DOHH2 (cell line): ENCODE data around the gene FEM1B.

ENCODE experiments used
- H3F3A ChIP-seq: fragments of 200-600 bp; sonication (generic), shearing (Covaris generic); 2 replicates; pipeline ENCODE4 v1.6.0; 2016; ENCODE audit warnings: antibody characterized with exemption, mild to moderate bottlenecking; ENCODE audit not compliant: control insufficient read depth, insufficient read depth
- H3K27ac ChIP-seq: fragments of 200-600 bp; sonication (generic); 2 replicates; pipeline ENCODE4 v1.5.1; 2014; ENCODE audit warnings: low read depth, mild to moderate bottlenecking, low read length, moderate library complexity
- H3K27me3 ChIP-seq: fragments of 200-600 bp; sonication (generic); 2 replicates; pipeline ENCODE4 v1.6.1; 2014; ENCODE audit warnings: mild to moderate bottlenecking, low read length, mixed read lengths; ENCODE audit not compliant: control insufficient read depth
- H3K36me3 ChIP-seq: fragments of 200-600 bp; sonication (generic); 2 replicates; pipeline ENCODE4 v1.6.1; 2014; ENCODE audit warnings: mild to moderate bottlenecking, low read length, moderate library complexity, mixed read lengths; ENCODE audit not compliant: control insufficient read depth
- H3K4me1 ChIP-seq: fragments of 200-600 bp; sonication (generic); 2 replicates; pipeline ENCODE4 v1.6.1; 2014; ENCODE audit warnings: mild to moderate bottlenecking, low read length, mixed read lengths; ENCODE audit not compliant: control insufficient read depth
- H3K4me2 ChIP-seq: fragments of 200-600 bp; sonication (generic); 2 replicates; pipeline ENCODE4 v1.6.0; 2014; ENCODE audit warnings: mild to moderate bottlenecking, low read length, moderate library complexity
- H3K4me3 ChIP-seq: fragments of 200-600 bp; sonication (generic); 2 replicates; pipeline ENCODE4 v1.5.1; 2014; ENCODE audit warnings: mild to moderate bottlenecking, low read length, mixed read lengths
- H3K79me2 ChIP-seq: fragments of 200-600 bp; sonication (generic); 2 replicates; pipeline ENCODE4 v1.6.1; 2014; ENCODE audit warnings: mild to moderate bottlenecking, low read length, mixed read lengths; ENCODE audit not compliant: control insufficient read depth
- H3K9me2 ChIP-seq: fragments of 200-600 bp; sonication (generic); replicated peaks from 2 replicates; pipeline ENCODE4 v1.6.1; 2014; ENCODE audit warnings: mild to moderate bottlenecking, low read length, mixed read lengths; ENCODE audit not compliant: control insufficient read depth
- H3K9me3 ChIP-seq: fragments of 200-600 bp; sonication (generic); 2 replicates; pipeline ENCODE4 v1.6.1; 2014; ENCODE audit warnings: antibody characterized with exemption, low read length, mixed read lengths; ENCODE audit not compliant: control insufficient read depth, insufficient read depth
- H4K20me1 ChIP-seq: fragments of 200-600 bp; sonication (generic); 2 replicates; pipeline ENCODE4 v1.6.0; 2014; ENCODE audit warnings: low read depth, mild to moderate bottlenecking, antibody characterized with exemption, low read length, moderate library complexity; ENCODE audit not compliant: control insufficient read depth, insufficient read depth
- EZH2phosphoT487 ChIP-seq: fragments of 200-600 bp; sonication (generic); IDR thresholded peaks from 2 replicates; pipeline ENCODE4 v1.6.1; 2017; ENCODE audit warnings: borderline replicate concordance, mild to moderate bottlenecking, antibody characterized with exemption, low read length, moderate library complexity, mixed read lengths
- TF ChIP-seq, protein P1 (sequence below): fragments of 200-600 bp; sonication (generic); IDR thresholded peaks from one replicate; pipeline ENCODE4 v1.5.1; 2014; ENCODE audit warnings: antibody characterized with exemption, mild to moderate bottlenecking, low read depth, low read length; ENCODE audit not compliant: poor library complexity, severe bottlenecking

The FEM1B gene

DNA sequence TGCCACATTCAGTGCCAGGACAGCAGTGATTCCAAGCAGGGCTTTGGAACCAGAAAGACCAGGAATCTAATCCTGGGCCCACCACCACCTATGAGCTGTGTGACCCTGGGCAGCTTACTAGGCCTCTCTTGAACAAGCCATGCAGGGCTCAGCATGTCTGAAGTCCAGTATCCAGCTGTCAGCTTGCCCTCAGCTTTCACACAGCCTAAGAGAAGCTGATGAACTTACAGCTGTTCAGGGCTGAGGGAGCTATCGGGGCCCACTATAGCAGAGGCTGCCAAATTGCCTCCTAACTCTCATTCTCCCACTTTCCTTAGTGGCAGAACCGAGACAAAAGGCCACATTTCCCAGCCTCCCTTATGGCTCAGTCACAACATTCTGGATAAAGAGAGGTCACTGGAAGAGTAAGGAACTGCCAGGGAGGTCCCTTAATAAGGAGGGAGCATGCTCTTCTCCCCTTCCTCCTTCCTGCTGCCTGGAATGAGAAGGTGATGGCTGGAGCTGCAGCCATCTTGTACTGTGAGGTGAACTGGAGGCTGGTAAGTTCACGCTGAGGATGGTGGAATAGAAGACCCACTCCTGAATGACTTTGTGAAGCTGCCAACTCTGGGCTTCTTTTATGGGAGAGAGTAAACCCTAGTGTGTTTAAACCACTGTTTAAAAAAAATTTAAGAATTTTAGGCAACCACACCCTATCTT lies 34.5 kb downstream of the FEM1B start:
- Histone ChIP-seq H4K20me1 (no peaks in the 10 kb centered on the region), H3K4me1 (no peaks in the 10 kb centered on the region), H3K27ac (no peak overlapping the region), H3F3A (no peaks in the 10 kb centered on the region), H3K36me3 (no peaks in the 10 kb centered on the region), H3K4me2 (no peak overlapping the region), H3K9me2 (no peaks in the 10 kb centered on the region), H3K79me2 (no peaks in the 10 kb centered on the region), H3K4me3 (no peak overlapping the region), H3K9me3 (no peaks in the 10 kb centered on the region), H3K27me3 (peaks cover 7% of the 10 kb centered on the region)
- no peak for TF ChIP-seq EZH2phosphoT487
- TF ChIP-seq, protein P1, sequence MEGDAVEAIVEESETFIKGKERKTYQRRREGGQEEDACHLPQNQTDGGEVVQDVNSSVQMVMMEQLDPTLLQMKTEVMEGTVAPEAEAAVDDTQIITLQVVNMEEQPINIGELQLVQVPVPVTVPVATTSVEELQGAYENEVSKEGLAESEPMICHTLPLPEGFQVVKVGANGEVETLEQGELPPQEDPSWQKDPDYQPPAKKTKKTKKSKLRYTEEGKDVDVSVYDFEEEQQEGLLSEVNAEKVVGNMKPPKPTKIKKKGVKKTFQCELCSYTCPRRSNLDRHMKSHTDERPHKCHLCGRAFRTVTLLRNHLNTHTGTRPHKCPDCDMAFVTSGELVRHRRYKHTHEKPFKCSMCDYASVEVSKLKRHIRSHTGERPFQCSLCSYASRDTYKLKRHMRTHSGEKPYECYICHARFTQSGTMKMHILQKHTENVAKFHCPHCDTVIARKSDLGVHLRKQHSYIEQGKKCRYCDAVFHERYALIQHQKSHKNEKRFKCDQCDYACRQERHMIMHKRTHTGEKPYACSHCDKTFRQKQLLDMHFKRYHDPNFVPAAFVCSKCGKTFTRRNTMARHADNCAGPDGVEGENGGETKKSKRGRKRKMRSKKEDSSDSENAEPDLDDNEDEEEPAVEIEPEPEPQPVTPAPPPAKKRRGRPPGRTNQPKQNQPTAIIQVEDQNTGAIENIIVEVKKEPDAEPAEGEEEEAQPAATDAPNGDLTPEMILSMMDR, result no peak

DNA sequence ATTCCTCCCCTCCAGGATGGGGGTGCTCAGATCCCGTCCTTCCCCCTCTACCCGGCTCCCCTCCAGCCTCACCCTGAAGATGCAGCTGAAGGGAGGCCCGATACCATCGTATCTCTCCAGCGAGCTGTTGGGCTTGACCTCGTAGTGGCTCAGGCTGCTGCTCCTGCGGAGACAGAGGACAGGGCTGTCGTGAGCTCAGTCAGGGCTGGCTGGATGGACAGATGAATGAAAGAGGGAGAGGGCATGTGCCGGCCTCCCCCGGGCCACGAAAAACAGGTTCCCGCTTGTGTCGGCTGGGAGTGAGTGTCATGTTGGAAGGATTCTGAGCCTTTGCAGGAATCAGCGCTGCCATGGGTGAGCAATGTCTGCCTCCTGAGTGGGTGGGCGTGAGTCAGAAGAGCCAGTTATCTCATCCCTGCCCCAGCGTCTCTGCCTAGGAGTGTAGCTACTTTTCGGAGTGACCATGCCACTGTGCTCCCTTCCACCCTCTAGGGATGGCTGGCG lies 35.2 kb downstream of the FEM1B start:
- Histone ChIP-seq H3K4me1 (no peaks in the 10 kb centered on the region), H4K20me1 (no peaks in the 10 kb centered on the region), H3K9me3 (no peaks in the 10 kb centered on the region), H3F3A (no peaks in the 10 kb centered on the region), H3K27ac (no peak overlapping the region), H3K4me2 (no peak overlapping the region), H3K36me3 (no peaks in the 10 kb centered on the region), H3K79me2 (no peaks in the 10 kb centered on the region), H3K9me2 (no peaks in the 10 kb centered on the region), H3K27me3 (no peaks in the 10 kb centered on the region; the same call in none of the 2 replicates), H3K4me3 (no peak overlapping the region)
- TF ChIP-seq, protein P1, result no peak
- TF ChIP-seq EZH2phosphoT487, result no peak

DNA sequence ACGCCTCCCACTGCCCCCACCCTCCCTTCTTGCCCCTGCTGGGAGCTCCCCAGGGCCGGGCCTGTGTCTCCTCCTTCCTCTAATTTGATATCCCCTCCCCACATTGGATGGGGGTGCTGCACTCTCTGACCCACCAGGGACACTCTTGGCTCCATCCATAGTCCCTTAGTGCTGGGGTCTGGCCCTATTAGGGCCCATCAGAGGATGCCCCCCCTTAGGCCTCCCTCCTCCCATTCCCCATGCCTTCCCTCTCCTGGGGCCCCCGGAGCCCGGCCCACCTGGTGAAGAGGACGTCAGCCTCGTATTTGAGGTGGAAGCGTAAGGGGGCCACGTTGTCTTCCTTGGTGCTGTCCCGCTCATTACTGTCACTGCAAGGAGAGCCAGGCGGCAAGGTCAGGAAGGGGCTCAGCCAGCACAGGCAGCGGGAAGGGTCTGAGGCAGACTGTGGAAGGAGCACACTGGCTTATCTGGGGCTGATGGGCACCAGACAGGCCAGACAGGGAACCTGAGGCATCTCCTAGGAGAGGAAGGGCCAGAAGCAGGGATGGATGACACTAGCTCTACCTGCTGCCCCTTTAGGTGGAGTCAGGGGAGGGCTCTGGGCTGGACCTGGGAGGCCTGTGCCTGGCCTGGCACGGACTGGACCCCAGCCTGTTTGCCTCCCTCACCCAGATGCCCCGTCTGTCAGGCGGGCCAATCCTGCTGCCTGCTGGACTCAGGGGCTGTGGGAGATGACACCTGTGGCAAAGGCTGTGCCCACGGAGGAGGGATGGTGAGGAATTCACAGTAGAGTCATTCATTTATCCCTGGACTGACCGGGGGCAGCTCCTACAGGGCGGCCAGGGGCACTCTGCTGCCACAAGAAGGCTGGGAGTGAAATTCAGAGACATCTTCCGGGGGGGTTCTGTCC lies 36.2 kb downstream of the FEM1B start:
- H3K79me2 ChIP-seq, result no peaks in the 10 kb centered on the region
- H3F3A ChIP-seq, result no peaks in the 10 kb centered on the region
- no peaks in the 10 kb centered on the region for H4K20me1 ChIP-seq
- no peak overlapping the region for H3K4me2 ChIP-seq
- H3K9me2 ChIP-seq, result no peaks in the 10 kb centered on the region
- no peaks in the 10 kb centered on the region for H3K27me3 ChIP-seq
- H3K4me1 ChIP-seq, result no peaks in the 10 kb centered on the region
- H3K27ac ChIP-seq, result no peak overlapping the region
- H3K4me3 ChIP-seq, result no peak overlapping the region
- H3K36me3 ChIP-seq, result no peaks in the 10 kb centered on the region
- H3K9me3 ChIP-seq, result no peaks in the 10 kb centered on the region
- TF ChIP-seq EZH2phosphoT487, result no peak
- TF ChIP-seq, protein P1, result no peak
